ENCODE results near the gene PDE4D. TPM values are rescaled to one million over a fixed set of nuclear protein-coding genes. Genes with fewer than 3 reads are reported as not detected.

PDE4D gene
- total and polyA plus RNA-seq, 2 donors, result 21.2 to 30.3 TPM

- Histone ChIP-seq H3K4me1 (ENCODE audit: control insufficient read depth in 2 of 2, insufficient read depth in 2 of 2, low read length in 2 of 2) (no peaks in the 10 kb centered on the region), H3K9me3 (ENCODE audit: control insufficient read depth in 2 of 2, insufficient read depth in 1 of 2, low read length in 1 of 2) (no peaks in the 10 kb centered on the region), H3K4me3 (ENCODE audit: low read length in 2 of 2) (no peak overlapping the region), H3K27ac (ENCODE audit: low read depth in 1 of 2, low read length in 1 of 2) (no peak overlapping the region), H3K27me3 (ENCODE audit: control insufficient read depth in 2 of 2, insufficient read depth in 1 of 2, low read length in 1 of 2) (no peaks in the 10 kb centered on the region), H3K36me3 (ENCODE audit: control insufficient read depth in 2 of 2, insufficient read depth in 2 of 2, low read length in 1 of 2) (no peaks in the 10 kb centered on the region)
- 96% methylated on average over 3 of the region's 3 CpGs for whole genome bisulfite sequencing
- DNase-seq (ENCODE audit: low read depth in 6 of 9, low spot score in 9 of 9), result no peak
These were observed 710.8 kb downstream of the PDE4D start for GRCh38 chr5:59182760-59183159.

- no peak for DNase-seq (ENCODE audit: low read depth in 6 of 9, low spot score in 9 of 9)
- Histone ChIP-seq H3K4me3 (ENCODE audit: low read length in 2 of 2) (no peak overlapping the region), H3K4me1 (ENCODE audit: control insufficient read depth in 2 of 2, insufficient read depth in 2 of 2, low read length in 2 of 2) (no peaks in the 10 kb centered on the region), H3K36me3 (ENCODE audit: control insufficient read depth in 2 of 2, insufficient read depth in 2 of 2, low read length in 1 of 2) (no peaks in the 10 kb centered on the region), H3K27ac (ENCODE audit: low read depth in 1 of 2, low read length in 1 of 2) (no peak overlapping the region), H3K27me3 (ENCODE audit: control insufficient read depth in 2 of 2, insufficient read depth in 1 of 2, low read length in 1 of 2) (no peaks in the 10 kb centered on the region), H3K9me3 (ENCODE audit: control insufficient read depth in 2 of 2, insufficient read depth in 1 of 2, low read length in 1 of 2) (no peaks in the 10 kb centered on the region)
- 97% methylated on average over 2 of the region's 2 CpGs for WGBS
These were observed 713.0 kb downstream of the PDE4D start for GRCh38 chr5:59180515-59180914.

- Histone ChIP-seq H3K4me1 (ENCODE audit: control insufficient read depth in 2 of 2, insufficient read depth in 2 of 2, low read length in 2 of 2) (no peaks in the 10 kb centered on the region), H3K9me3 (ENCODE audit: control insufficient read depth in 2 of 2, insufficient read depth in 1 of 2, low read length in 1 of 2) (no peaks in the 10 kb centered on the region), H3K36me3 (ENCODE audit: control insufficient read depth in 2 of 2, insufficient read depth in 2 of 2, low read length in 1 of 2) (no peaks in the 10 kb centered on the region), H3K4me3 (ENCODE audit: low read length in 2 of 2) (no peak overlapping the region), H3K27me3 (ENCODE audit: control insufficient read depth in 2 of 2, insufficient read depth in 1 of 2, low read length in 1 of 2) (no peaks in the 10 kb centered on the region), H3K27ac (ENCODE audit: low read depth in 1 of 2, low read length in 1 of 2) (no peak overlapping the region)
- DNase-seq (ENCODE audit: low read depth in 6 of 9, low spot score in 9 of 9), result no peak
- 72% methylated on average over 2 of the region's 2 CpGs for WGBS
These were observed 713.8 kb downstream of the PDE4D start for GRCh38 chr5:59179704-59180103.

GRCh38 chr5:59178482-59178881 lies 715.0 kb downstream of the PDE4D start:
- WGBS, result 92% methylated on average over 1 of the region's 1 CpG
- no peaks in the 10 kb centered on the region for H3K9me3 ChIP-seq (ENCODE audit: control insufficient read depth in 2 of 2, insufficient read depth in 1 of 2, low read length in 1 of 2)
- no peaks in the 10 kb centered on the region for H3K4me1 ChIP-seq (ENCODE audit: control insufficient read depth in 2 of 2, insufficient read depth in 2 of 2, low read length in 2 of 2)
- no peak overlapping the region for H3K4me3 ChIP-seq (ENCODE audit: low read length in 2 of 2)
- DNase-seq (ENCODE audit: low read depth in 6 of 9, low spot score in 9 of 9), result no peak
- no peak overlapping the region for H3K27ac ChIP-seq (ENCODE audit: low read depth in 1 of 2, low read length in 1 of 2)
- H3K36me3 ChIP-seq (ENCODE audit: control insufficient read depth in 2 of 2, insufficient read depth in 2 of 2, low read length in 1 of 2), result no peaks in the 10 kb centered on the region
- H3K27me3 ChIP-seq (ENCODE audit: control insufficient read depth in 2 of 2, insufficient read depth in 1 of 2, low read length in 1 of 2), result no peaks in the 10 kb centered on the region

- Histone ChIP-seq H3K4me1 (ENCODE audit: control insufficient read depth in 2 of 2, insufficient read depth in 2 of 2, low read length in 2 of 2) (no peaks in the 10 kb centered on the region), H3K27ac (ENCODE audit: low read depth in 1 of 2, low read length in 1 of 2) (no peak overlapping the region), H3K27me3 (ENCODE audit: control insufficient read depth in 2 of 2, insufficient read depth in 1 of 2, low read length in 1 of 2) (no peaks in the 10 kb centered on the region), H3K9me3 (ENCODE audit: control insufficient read depth in 2 of 2, insufficient read depth in 1 of 2, low read length in 1 of 2) (no peaks in the 10 kb centered on the region), H3K4me3 (ENCODE audit: low read length in 2 of 2) (no peak overlapping the region), H3K36me3 (ENCODE audit: control insufficient read depth in 2 of 2, insufficient read depth in 2 of 2, low read length in 1 of 2) (no peaks in the 10 kb centered on the region)
- no peak for DNase-seq (ENCODE audit: low read depth in 6 of 9, low spot score in 9 of 9)
- WGBS, result 56% methylated on average over 2 of the region's 2 CpGs
These were observed 715.5 kb downstream of the PDE4D start for GRCh38 chr5:59178071-59178470.

- Histone ChIP-seq H3K27me3 (ENCODE audit: control insufficient read depth in 2 of 2, insufficient read depth in 1 of 2, low read length in 1 of 2) (no peaks in the 10 kb centered on the region), H3K27ac (ENCODE audit: low read depth in 1 of 2, low read length in 1 of 2) (no peak overlapping the region), H3K9me3 (ENCODE audit: control insufficient read depth in 2 of 2, insufficient read depth in 1 of 2, low read length in 1 of 2) (no peaks in the 10 kb centered on the region), H3K4me1 (ENCODE audit: control insufficient read depth in 2 of 2, insufficient read depth in 2 of 2, low read length in 2 of 2) (no peaks in the 10 kb centered on the region), H3K36me3 (ENCODE audit: control insufficient read depth in 2 of 2, insufficient read depth in 2 of 2, low read length in 1 of 2) (no peaks in the 10 kb centered on the region), H3K4me3 (ENCODE audit: low read length in 2 of 2) (no peak overlapping the region)
- no peak for DNase-seq (ENCODE audit: low read depth in 6 of 9, low spot score in 9 of 9)
- over 99% methylated on average over 3 of the region's 3 CpGs for WGBS
These were observed 715.9 kb downstream of the PDE4D start for GRCh38 chr5:59177644-59178043.

- DNase-seq (ENCODE audit: low read depth in 6 of 9, low spot score in 9 of 9), result peak in 6 of 9 donors; percentile 42 to 76 (median 46)
These were observed 719.2 kb downstream of the PDE4D start for GRCh38 chr5:59174248-59174844.

GRCh38 chr5:59173578-59173977 lies 719.9 kb downstream of the PDE4D start:
- no peaks in the 10 kb centered on the region for H3K9me3 ChIP-seq (ENCODE audit: control insufficient read depth in 2 of 2, insufficient read depth in 1 of 2, low read length in 1 of 2)

More at GRCh38 chr5:59174248-59174844, 719.2 kb downstream of the PDE4D start:
- Histone ChIP-seq H3K27me3 (ENCODE audit: control insufficient read depth in 2 of 2, insufficient read depth in 1 of 2, low read length in 1 of 2) (no peaks in the 10 kb centered on the region), H3K4me3 (ENCODE audit: low read length in 2 of 2) (no peak overlapping the region), H3K9me3 (ENCODE audit: control insufficient read depth in 2 of 2, insufficient read depth in 1 of 2, low read length in 1 of 2) (no peaks in the 10 kb centered on the region), H3K27ac (ENCODE audit: low read depth in 1 of 2, low read length in 1 of 2) (no peak overlapping the region), H3K36me3 (ENCODE audit: control insufficient read depth in 2 of 2, insufficient read depth in 2 of 2, low read length in 1 of 2) (no peaks in the 10 kb centered on the region), H3K4me1 (ENCODE audit: control insufficient read depth in 2 of 2, insufficient read depth in 2 of 2, low read length in 2 of 2) (no peaks in the 10 kb centered on the region)
- 77% methylated on average over 5 of the region's 5 CpGs for WGBS

GRCh38 chr5:59171131-59171530 lies 722.4 kb downstream of the PDE4D start:
- Histone ChIP-seq H3K36me3 (ENCODE audit: control insufficient read depth in 2 of 2, insufficient read depth in 2 of 2, low read length in 1 of 2) (no peaks in the 10 kb centered on the region), H3K4me3 (ENCODE audit: low read length in 2 of 2) (no peak overlapping the region), H3K9me3 (ENCODE audit: control insufficient read depth in 2 of 2, insufficient read depth in 1 of 2, low read length in 1 of 2) (no peaks in the 10 kb centered on the region), H3K4me1 (ENCODE audit: control insufficient read depth in 2 of 2, insufficient read depth in 2 of 2, low read length in 2 of 2) (no peaks in the 10 kb centered on the region), H3K27me3 (ENCODE audit: control insufficient read depth in 2 of 2, insufficient read depth in 1 of 2, low read length in 1 of 2) (no peaks in the 10 kb centered on the region), H3K27ac (ENCODE audit: low read depth in 1 of 2, low read length in 1 of 2) (no peak overlapping the region)
- DNase-seq (ENCODE audit: low read depth in 6 of 9, low spot score in 9 of 9), result peak in 1 of 9 donors; percentile 28
- 71% methylated on average over 2 of the region's 2 CpGs for WGBS

More at GRCh38 chr5:59173578-59173977, 719.9 kb downstream of the PDE4D start:
- Histone ChIP-seq H3K36me3 (ENCODE audit: control insufficient read depth in 2 of 2, insufficient read depth in 2 of 2, low read length in 1 of 2) (no peaks in the 10 kb centered on the region), H3K27ac (ENCODE audit: low read depth in 1 of 2, low read length in 1 of 2) (no peak overlapping the region), H3K27me3 (ENCODE audit: control insufficient read depth in 2 of 2, insufficient read depth in 1 of 2, low read length in 1 of 2) (no peaks in the 10 kb centered on the region), H3K4me3 (ENCODE audit: low read length in 2 of 2) (no peak overlapping the region), H3K4me1 (ENCODE audit: control insufficient read depth in 2 of 2, insufficient read depth in 2 of 2, low read length in 2 of 2) (no peaks in the 10 kb centered on the region)
- peak in 1 of 9 donors; percentile 53 for DNase-seq (ENCODE audit: low read depth in 6 of 9, low spot score in 9 of 9)
- WGBS, result 94% methylated on average over 1 of the region's 1 CpG
